ENCODE data around the gene ITGB2.

The ITGB2 gene

GRCh38 chr21:44838039-44838895 is 82.4 kb downstream of the ITGB2 start:
- H3K4me3 ChIP-seq (ENCODE audit: low read depth, low read length) = no peak overlapping the region
- no peak for TF ChIP-seq CTCF (IDR thresholded peaks at IDR 0.05; ENCODE audit: control insufficient read depth, extremely low read depth, insufficient read depth)

GRCh38 chr21:44837537-44837936 is 83.2 kb downstream of the ITGB2 start:
- no peak for DNase-seq (ENCODE audit: low read depth)
- TF ChIP-seq CTCF (IDR thresholded peaks at IDR 0.05; ENCODE audit: control insufficient read depth, extremely low read depth, insufficient read depth) = no peak
- H3K4me3 ChIP-seq (ENCODE audit: low read depth, low read length) = no peak overlapping the region

More at GRCh38 chr21:44838039-44838895, 82.4 kb downstream of the ITGB2 start:
- no peak for DNase-seq (ENCODE audit: low read depth)

GRCh38 chr21:44836666-44837471 is 83.8 kb downstream of the ITGB2 start:
- peak; percentile 68 for DNase-seq (ENCODE audit: low read depth)
- no peak for TF ChIP-seq CTCF (IDR thresholded peaks at IDR 0.05; ENCODE audit: control insufficient read depth, extremely low read depth, insufficient read depth)
- no peak overlapping the region for H3K4me3 ChIP-seq (ENCODE audit: low read depth, low read length)

- no peak overlapping the region for H3K4me3 ChIP-seq (ENCODE audit: low read depth, low read length)
- no peak for TF ChIP-seq CTCF (IDR thresholded peaks at IDR 0.05; ENCODE audit: control insufficient read depth, extremely low read depth, insufficient read depth)
- DNase-seq (ENCODE audit: low read depth) = no peak
Measured at GRCh38 chr21:44836349-44836665, 84.4 kb downstream of the ITGB2 start.
